ENCODE measurements around the gene RFC5. TPM values are rescaled to one million over a fixed set of nuclear protein-coding genes. Genes with fewer than 3 reads are reported as not detected.

RFC5 gene
- total RNA-seq, 1 donor from 2014 or later, result 5.8 TPM

DNA sequence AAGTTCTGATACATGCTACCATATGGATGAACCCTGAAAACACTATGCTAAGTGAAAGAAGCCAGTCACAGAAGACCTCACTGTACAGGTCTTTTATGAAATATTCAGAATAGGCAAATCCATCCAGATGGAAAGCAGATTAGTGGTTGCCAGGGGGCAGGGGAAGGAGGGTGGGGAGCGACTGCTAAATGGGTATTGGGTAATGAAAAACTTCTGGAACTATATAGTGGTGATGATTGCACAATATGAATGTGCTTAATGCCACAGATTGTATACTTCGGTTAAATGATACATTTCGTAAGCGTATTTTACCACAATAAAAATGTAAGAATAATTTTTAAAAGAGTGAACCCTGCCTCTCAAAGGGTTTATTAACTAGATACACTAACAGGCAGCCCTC, 35.9 kb upstream of the RFC5 start:
- no peak for TF ChIP-seq EZH2 (IDR thresholded peaks at IDR 0.05; ENCODE audit: insufficient read depth, low read length)
- TF ChIP-seq, protein P1, sequence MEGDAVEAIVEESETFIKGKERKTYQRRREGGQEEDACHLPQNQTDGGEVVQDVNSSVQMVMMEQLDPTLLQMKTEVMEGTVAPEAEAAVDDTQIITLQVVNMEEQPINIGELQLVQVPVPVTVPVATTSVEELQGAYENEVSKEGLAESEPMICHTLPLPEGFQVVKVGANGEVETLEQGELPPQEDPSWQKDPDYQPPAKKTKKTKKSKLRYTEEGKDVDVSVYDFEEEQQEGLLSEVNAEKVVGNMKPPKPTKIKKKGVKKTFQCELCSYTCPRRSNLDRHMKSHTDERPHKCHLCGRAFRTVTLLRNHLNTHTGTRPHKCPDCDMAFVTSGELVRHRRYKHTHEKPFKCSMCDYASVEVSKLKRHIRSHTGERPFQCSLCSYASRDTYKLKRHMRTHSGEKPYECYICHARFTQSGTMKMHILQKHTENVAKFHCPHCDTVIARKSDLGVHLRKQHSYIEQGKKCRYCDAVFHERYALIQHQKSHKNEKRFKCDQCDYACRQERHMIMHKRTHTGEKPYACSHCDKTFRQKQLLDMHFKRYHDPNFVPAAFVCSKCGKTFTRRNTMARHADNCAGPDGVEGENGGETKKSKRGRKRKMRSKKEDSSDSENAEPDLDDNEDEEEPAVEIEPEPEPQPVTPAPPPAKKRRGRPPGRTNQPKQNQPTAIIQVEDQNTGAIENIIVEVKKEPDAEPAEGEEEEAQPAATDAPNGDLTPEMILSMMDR (IDR thresholded peaks at IDR 0.05; ENCODE audit: insufficient read depth, low read depth, low read length), result no peak
- Histone ChIP-seq H3K27me3 (ENCODE audit: insufficient read depth, low read length) (no peaks in the 10 kb centered on the region), H3K4me3 (ENCODE audit: insufficient read depth, low read depth, low read length) (no peak overlapping the region), H3K27ac (ENCODE audit: low read depth, low read length) (no peak overlapping the region), H4K20me1 (ENCODE audit: insufficient read depth, low read length) (no peaks in the 10 kb centered on the region), H3K9me3 (ENCODE audit: insufficient read depth, low read depth, low read length) (no peaks in the 10 kb centered on the region), H2AFZ (ENCODE audit: low read depth, low read length) (no peak overlapping the region), H3K4me1 (ENCODE audit: insufficient read depth, low read length) (no peaks in the 10 kb centered on the region), H3K9ac (ENCODE audit: low read length) (no peak overlapping the region), H3K36me3 (ENCODE audit: insufficient read depth, low read length) (no peaks in the 10 kb centered on the region), H3K79me2 (ENCODE audit: insufficient read depth, low read length) (no peaks in the 10 kb centered on the region), H3K4me2 (ENCODE audit: low read length) (no peak overlapping the region)
- FAIRE-seq (no peak), DNase-seq (ENCODE audit: low read depth) (no peak)
- H3K4me3 Mint-ChIP-seq (ENCODE audit: unreplicated experiment), result no peak overlapping the region
- peaks cover 16% of the 10 kb centered on the region for H3K27me3 Mint-ChIP-seq (ENCODE audit: low read depth, unreplicated experiment)
- no peak overlapping the region for H3K27ac Mint-ChIP-seq (ENCODE audit: unreplicated experiment)
- H3K4me1 Mint-ChIP-seq (ENCODE audit: low read depth, unreplicated experiment), result no peaks in the 10 kb centered on the region
- H3K36me3 Mint-ChIP-seq (ENCODE audit: low read depth, unreplicated experiment), result no peaks in the 10 kb centered on the region
- no peaks in the 10 kb centered on the region for H3K9me3 Mint-ChIP-seq (ENCODE audit: unreplicated experiment)

DNA sequence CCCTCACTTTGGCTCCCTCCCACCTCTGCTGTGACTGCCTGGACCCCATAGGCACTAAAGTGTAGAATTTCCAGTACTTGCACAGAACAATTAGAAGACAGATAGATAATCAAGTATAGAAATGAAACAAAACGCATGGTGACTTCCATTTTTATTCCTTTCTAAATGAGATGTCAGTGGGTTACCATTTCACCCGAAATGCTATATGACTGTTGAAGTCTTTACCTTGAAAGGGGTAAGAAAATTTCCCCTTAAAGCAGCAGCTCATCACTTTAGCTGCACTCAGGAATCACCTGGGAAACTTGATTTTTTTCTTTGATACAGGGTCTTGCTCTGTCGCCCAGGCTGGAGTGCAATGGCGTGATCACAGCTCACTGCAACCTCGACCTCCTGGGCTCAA, 35.2 kb upstream of the RFC5 start:
- Histone ChIP-seq H3K4me3 (ENCODE audit: insufficient read depth, low read depth, low read length) (no peak overlapping the region), H3K9me3 (ENCODE audit: insufficient read depth, low read depth, low read length) (no peaks in the 10 kb centered on the region), H2AFZ (ENCODE audit: low read depth, low read length) (no peak overlapping the region), H3K9ac (ENCODE audit: low read length) (no peak overlapping the region), H4K20me1 (ENCODE audit: insufficient read depth, low read length) (no peaks in the 10 kb centered on the region), H3K4me2 (ENCODE audit: low read length) (no peak overlapping the region), H3K27me3 (ENCODE audit: insufficient read depth, low read length) (no peaks in the 10 kb centered on the region), H3K27ac (ENCODE audit: low read depth, low read length) (no peak overlapping the region), H3K36me3 (ENCODE audit: insufficient read depth, low read length) (no peaks in the 10 kb centered on the region), H3K4me1 (ENCODE audit: insufficient read depth, low read length) (peaks cover 3% of the 10 kb centered on the region), H3K79me2 (ENCODE audit: insufficient read depth, low read length) (no peaks in the 10 kb centered on the region)
- H3K4me1 Mint-ChIP-seq (ENCODE audit: low read depth, unreplicated experiment), result no peaks in the 10 kb centered on the region
- no peak for TF ChIP-seq EZH2 (IDR thresholded peaks at IDR 0.05; ENCODE audit: insufficient read depth, low read length)
- TF ChIP-seq, protein P1 (IDR thresholded peaks at IDR 0.05; ENCODE audit: insufficient read depth, low read depth, low read length), result no peak
- no peaks in the 10 kb centered on the region for H3K9me3 Mint-ChIP-seq (ENCODE audit: unreplicated experiment)
- no peaks in the 10 kb centered on the region for H3K36me3 Mint-ChIP-seq (ENCODE audit: low read depth, unreplicated experiment)
- no peak overlapping the region for H3K27ac Mint-ChIP-seq (ENCODE audit: unreplicated experiment)
- DNase-seq (ENCODE audit: low read depth) (no peak), FAIRE-seq (no peak)
- H3K27me3 Mint-ChIP-seq (ENCODE audit: low read depth, unreplicated experiment), result peaks cover 14% of the 10 kb centered on the region
- H3K4me3 Mint-ChIP-seq (ENCODE audit: unreplicated experiment), result no peak overlapping the region

DNA sequence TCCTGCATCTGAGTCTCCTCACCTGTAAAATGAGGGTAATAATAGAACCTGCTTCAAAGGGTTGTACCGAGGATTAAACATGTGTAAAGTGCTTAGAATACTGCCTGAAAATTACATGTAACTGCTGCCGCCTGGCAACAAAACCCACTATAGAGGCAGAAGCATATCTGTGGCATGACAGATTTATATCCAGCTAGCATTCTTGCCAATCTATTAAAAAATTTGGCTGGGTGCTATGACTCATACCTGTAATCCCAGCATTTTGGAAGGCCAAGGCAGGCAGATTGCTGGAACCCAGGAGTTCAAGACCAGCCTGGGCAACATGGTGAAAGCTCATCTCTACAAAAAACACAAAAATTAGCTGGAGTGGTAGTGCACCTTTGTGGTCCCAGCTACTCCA, 31.3 kb upstream of the RFC5 start:
- Histone ChIP-seq H3K27me3 (ENCODE audit: insufficient read depth, low read length) (no peaks in the 10 kb centered on the region), H3K9ac (ENCODE audit: low read length) (no peak overlapping the region), H3K9me3 (ENCODE audit: insufficient read depth, low read depth, low read length) (no peaks in the 10 kb centered on the region), H3K36me3 (ENCODE audit: insufficient read depth, low read length) (no peaks in the 10 kb centered on the region), H3K27ac (ENCODE audit: low read depth, low read length) (no peak overlapping the region), H3K4me3 (ENCODE audit: insufficient read depth, low read depth, low read length) (no peak overlapping the region), H3K4me1 (ENCODE audit: insufficient read depth, low read length) (peaks cover 14% of the 10 kb centered on the region), H3K4me2 (ENCODE audit: low read length) (no peak overlapping the region), H2AFZ (ENCODE audit: low read depth, low read length) (no peak overlapping the region), H4K20me1 (ENCODE audit: insufficient read depth, low read length) (no peaks in the 10 kb centered on the region), H3K79me2 (ENCODE audit: insufficient read depth, low read length) (no peaks in the 10 kb centered on the region)
- TF ChIP-seq EZH2 (IDR thresholded peaks at IDR 0.05; ENCODE audit: insufficient read depth, low read length), result no peak
- TF ChIP-seq, protein P1 (IDR thresholded peaks at IDR 0.05; ENCODE audit: insufficient read depth, low read depth, low read length), result no peak
- no peak for DNase-seq (ENCODE audit: low read depth)
- no peak for FAIRE-seq
- H3K9me3 Mint-ChIP-seq (ENCODE audit: unreplicated experiment), result no peaks in the 10 kb centered on the region
- no peak overlapping the region for H3K4me3 Mint-ChIP-seq (ENCODE audit: unreplicated experiment)
- H3K4me1 Mint-ChIP-seq (ENCODE audit: low read depth, unreplicated experiment), result peaks cover 6% of the 10 kb centered on the region
- no peaks in the 10 kb centered on the region for H3K36me3 Mint-ChIP-seq (ENCODE audit: low read depth, unreplicated experiment)
- no peak overlapping the region for H3K27ac Mint-ChIP-seq (ENCODE audit: unreplicated experiment)
- peaks cover 7% of the 10 kb centered on the region for H3K27me3 Mint-ChIP-seq (ENCODE audit: low read depth, unreplicated experiment)
